HUES48 (cell line): ENCODE results near the gene TSPAN14.

Experiments used
- H3K27ac ChIP-seq: one replicate; pipeline ENCODE4 v1.7.0; 2013; ENCODE audit warnings: low read depth, low read length, inconsistent platforms
- H3K27me3 ChIP-seq: 2 replicates; pipeline ENCODE4 v1.6.1; 2013; ENCODE audit warnings: mild to moderate bottlenecking, low read length; ENCODE audit not compliant: control insufficient read depth, insufficient read depth
- H3K36me3 ChIP-seq: 2 replicates; pipeline ENCODE4 v1.6.1; 2013; ENCODE audit warnings: low read length; ENCODE audit not compliant: control insufficient read depth, insufficient read depth
- H3K4me1 ChIP-seq: 2 replicates; pipeline ENCODE4 v1.6.1; 2013; ENCODE audit warnings: mild to moderate bottlenecking, low read length; ENCODE audit not compliant: control insufficient read depth, insufficient read depth
- H3K4me3 ChIP-seq: 2 replicates; pipeline ENCODE4 v1.5.1; 2013; ENCODE audit warnings: mild to moderate bottlenecking, low read depth, low read length
- H3K9ac ChIP-seq: 2 replicates; pipeline ENCODE4 v1.6.1; 2013; ENCODE audit warnings: mild to moderate bottlenecking, low read depth, low read length, moderate library complexity
- H3K9me3 ChIP-seq: 2 replicates; pipeline ENCODE4 v1.6.1; 2013; ENCODE audit warnings: low read length; ENCODE audit not compliant: control insufficient read depth, insufficient read depth

The TSPAN14 gene

DNA sequence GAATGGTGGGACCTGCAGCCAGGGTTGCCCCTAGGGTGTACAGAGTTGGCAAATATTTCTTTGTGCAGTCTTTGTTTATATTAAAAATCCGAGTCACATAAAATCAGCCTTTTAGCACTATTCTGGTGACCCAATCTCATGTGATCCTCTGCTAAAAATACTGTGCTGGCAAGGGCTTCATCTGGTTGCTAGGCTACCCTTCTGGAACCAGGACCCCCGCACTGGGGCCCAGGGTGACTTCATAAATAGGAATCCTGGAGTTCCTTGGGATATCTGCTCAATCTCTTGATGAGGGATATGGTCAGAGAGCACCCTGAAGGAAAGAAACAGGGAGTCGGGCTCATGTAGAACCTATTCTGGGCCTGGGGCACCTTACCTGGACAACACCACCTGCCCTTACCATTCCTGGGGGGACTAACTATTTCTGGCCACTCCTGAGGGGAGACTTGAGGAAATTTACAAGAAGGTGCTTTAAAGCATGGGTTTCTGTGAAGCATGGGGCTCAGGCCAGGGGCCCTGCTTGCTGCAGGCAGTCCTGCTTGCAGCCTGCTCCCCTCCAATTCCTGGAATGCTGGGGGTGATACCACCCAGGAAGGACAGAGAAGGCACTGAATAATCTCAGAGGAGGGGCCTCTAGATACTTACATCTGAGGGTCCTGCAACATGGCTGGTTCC is 128.3 kb downstream of the TSPAN14 start:
- no peak overlapping the region for H3K9ac ChIP-seq
- no peak overlapping the region for H3K27ac ChIP-seq
- no peak overlapping the region for H3K4me3 ChIP-seq
- no peaks in the 10 kb centered on the region for H3K36me3 ChIP-seq
- no peaks in the 10 kb centered on the region for H3K27me3 ChIP-seq
- no peaks in the 10 kb centered on the region for H3K9me3 ChIP-seq
- no peaks in the 10 kb centered on the region for H3K4me1 ChIP-seq
